ENCODE results near the gene AGR2.
"Not testable (repeated sequence)": the region's sequence is repeated elsewhere in the genome, so short reads cannot be mapped to it uniquely, and the experiment has no call there.

AGR2 gene

GRCh38 chr7:16804674-16805439 lies at the start of gene AGR2:
Gene AGR2, minus strand, starts transcription at chr7:16804999. Its CDS starts 3,203 bp downstream, at chr7:16801796.
- no peak for TF ChIP-seq CTCF (IDR thresholded peaks at IDR 0.05; ENCODE audit: insufficient read depth, missing control alignments)
- FAIRE-seq = no peak
- DNase-seq (ENCODE audit: insufficient read length, low spot score) = no peak

- not testable (repeated sequence) for FAIRE-seq; DNase-seq (ENCODE audit: insufficient read length, low spot score)
Observed at GRCh38 chr7:16853189-16853588, 48.4 kb upstream of the AGR2 start.

GRCh38 chr7:16851829-16852228 lies 47.0 kb upstream of the AGR2 start:
- DNase-seq (ENCODE audit: insufficient read length, low spot score) (no peak), FAIRE-seq (no peak)
- TF ChIP-seq CTCF (IDR thresholded peaks at IDR 0.05; ENCODE audit: insufficient read depth, missing control alignments) = no peak

GRCh38 chr7:16850614-16851466 lies 46.0 kb upstream of the AGR2 start:
- no peak for FAIRE-seq
- DNase-seq (ENCODE audit: insufficient read length, low spot score) = no peak
- no peak for TF ChIP-seq CTCF (IDR thresholded peaks at IDR 0.05; ENCODE audit: insufficient read depth, missing control alignments)

- no peak for DNase-seq (ENCODE audit: insufficient read length, low spot score)
- FAIRE-seq = no peak
- no peak for TF ChIP-seq CTCF (IDR thresholded peaks at IDR 0.05; ENCODE audit: insufficient read depth, missing control alignments)
Observed at GRCh38 chr7:16849296-16850148, 44.7 kb upstream of the AGR2 start.

- no peak for TF ChIP-seq CTCF (IDR thresholded peaks at IDR 0.05; ENCODE audit: insufficient read depth, missing control alignments)
- FAIRE-seq (no peak), DNase-seq (ENCODE audit: insufficient read length, low spot score) (no peak)
Observed at GRCh38 chr7:16847381-16847860, 42.6 kb upstream of the AGR2 start.

GRCh38 chr7:16846601-16847165 lies 41.9 kb upstream of the AGR2 start:
- DNase-seq (ENCODE audit: insufficient read length, low spot score) (no peak), FAIRE-seq (no peak)
- no peak for TF ChIP-seq CTCF (IDR thresholded peaks at IDR 0.05; ENCODE audit: insufficient read depth, missing control alignments)

Data from D721Med (cell line).